Right lobe of liver (tissue), 4 donors: ENCODE results near the gene SLC39A11.

Experiments used
- CTCF ChIP-seq, 4 donors: fragments of 200-600 bp in 3 of 4; fragments of 450-650 bp in 1 of 4; IDR thresholded peaks; one replicate each; pipeline versions ENCODE4 v1.5.1 to v1.8.0; 2016 to 2022; ENCODE audit warnings: antibody characterized with exemption in 4 of 4, mild to moderate bottlenecking in 2 of 4
- POLR2A ChIP-seq: fragments of 450-650 bp; IDR thresholded peaks from one replicate; pipeline ENCODE4 v1.6.1; 2017; ENCODE audit warnings: antibody characterized with exemption, mild to moderate bottlenecking
- donor health status: DM: no; HTN: no; CAD: no.
- donor health status: DM: no; HTN: no; CAD: no.
- donor health status: DM: no; HTN: yes; CAD: no.

- TF ChIP-seq POLR2A (no peak), CTCF (IDR thresholded peaks at IDR 0.05) (no peak)
Observed at GRCh38 chr17:72838581-72838980, 253.9 kb downstream of the SLC39A11 start.
